ENCODE results near the gene ITGA7.

ITGA7 gene

GRCh38 chr12:55698965-55699364 is 8.7 kb downstream of the ITGA7 start:
- no peak for DNase-seq

- DNase-seq = no peak
Observed at GRCh38 chr12:55698241-55698955, 9.3 kb downstream of the ITGA7 start.

- DNase-seq = no peak
Observed at GRCh38 chr12:55697686-55698085, 10.0 kb downstream of the ITGA7 start.

DNA sequence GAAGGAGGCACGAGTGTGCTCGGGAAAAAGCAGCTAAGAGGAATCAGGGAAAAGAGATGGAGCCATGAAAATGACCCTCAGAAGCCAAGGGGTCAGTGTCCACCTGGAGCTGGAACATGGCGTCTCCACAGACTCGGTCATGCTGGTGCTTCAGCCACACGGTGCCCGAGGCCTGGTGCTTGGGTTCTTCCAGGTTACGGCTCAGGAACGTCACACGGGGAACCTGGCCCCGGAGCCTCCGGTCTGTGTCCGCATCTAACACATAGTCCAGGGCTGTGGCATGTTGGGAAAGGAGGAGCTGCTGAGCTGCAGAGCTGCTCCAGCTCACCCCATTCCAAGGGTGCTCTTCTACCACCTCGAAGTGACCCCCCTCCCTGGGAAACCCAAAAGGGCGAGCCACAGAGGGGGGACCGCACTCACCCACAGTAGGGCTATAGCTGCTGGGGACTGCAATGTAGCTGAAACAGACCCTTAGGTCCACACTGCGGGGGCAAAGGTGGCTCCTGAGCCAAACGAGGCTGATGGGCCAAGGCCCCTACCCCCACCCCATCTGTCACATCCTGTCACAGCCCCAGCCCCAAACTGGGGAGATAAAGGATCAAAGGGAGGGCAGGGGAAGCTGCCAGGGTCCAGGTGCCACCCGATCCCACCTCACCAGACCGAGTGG is 10.8 kb downstream of the ITGA7 start:
- no peak for DNase-seq

- DNase-seq = no peak
Observed at GRCh38 chr12:55696141-55696540, 11.6 kb downstream of the ITGA7 start.

GRCh38 chr12:55695349-55695748 is 12.4 kb downstream of the ITGA7 start:
- no peak for DNase-seq

DNA sequence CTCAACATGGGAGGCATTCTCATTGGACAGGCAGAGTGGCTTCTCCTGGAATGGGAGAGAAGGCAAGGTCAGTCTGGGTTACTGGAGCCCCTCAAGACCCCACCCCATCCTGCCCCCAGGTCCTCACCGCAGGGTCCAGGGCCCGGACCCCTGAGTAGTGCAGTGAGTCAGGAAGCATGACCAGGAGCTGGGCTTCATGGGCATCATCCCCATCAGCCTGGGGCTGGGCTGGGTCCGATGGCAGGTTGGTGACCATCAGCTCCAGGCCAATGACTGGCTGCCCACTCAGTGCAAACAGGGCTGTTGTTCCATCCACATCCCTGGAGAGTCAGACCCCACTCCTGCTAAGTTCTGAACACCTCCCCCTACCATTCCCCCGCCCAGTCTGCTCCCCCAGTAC is 13.1 kb downstream of the ITGA7 start:
- no peak for DNase-seq

DNA sequence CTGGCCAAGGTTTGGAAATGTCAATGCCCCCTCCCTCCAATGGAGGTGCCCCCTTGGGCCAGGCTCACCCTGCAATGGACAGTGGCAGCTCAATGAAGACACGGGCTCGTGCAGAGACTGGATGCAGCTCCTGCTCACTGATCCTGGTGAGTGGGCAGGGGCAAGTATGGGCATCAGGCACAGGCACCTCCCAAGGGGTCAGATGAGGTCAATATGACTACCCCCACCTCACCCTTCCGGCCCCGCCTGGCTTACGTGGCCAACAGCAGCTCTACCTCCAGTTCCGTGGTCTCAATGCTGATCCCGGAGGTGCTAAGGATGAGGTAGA is 13.6 kb downstream of the ITGA7 start:
- no peak for DNase-seq

- no peak for DNase-seq
Observed at GRCh38 chr12:55693323-55694187, 14.1 kb downstream of the ITGA7 start.

GRCh38 chr12:55692631-55693322 is 14.9 kb downstream of the ITGA7 start:
- DNase-seq = no peak

- no peak for DNase-seq
Observed at GRCh38 chr12:55688716-55689655, 18.7 kb downstream of the ITGA7 start.

- peak; percentile 34 to 45 for DNase-seq
Observed at GRCh38 chr12:55687746-55688145, 20.0 kb downstream of the ITGA7 start.

GRCh38 chr12:55686366-55687010 is 21.2 kb downstream of the ITGA7 start:
- no peak for DNase-seq

DNA sequence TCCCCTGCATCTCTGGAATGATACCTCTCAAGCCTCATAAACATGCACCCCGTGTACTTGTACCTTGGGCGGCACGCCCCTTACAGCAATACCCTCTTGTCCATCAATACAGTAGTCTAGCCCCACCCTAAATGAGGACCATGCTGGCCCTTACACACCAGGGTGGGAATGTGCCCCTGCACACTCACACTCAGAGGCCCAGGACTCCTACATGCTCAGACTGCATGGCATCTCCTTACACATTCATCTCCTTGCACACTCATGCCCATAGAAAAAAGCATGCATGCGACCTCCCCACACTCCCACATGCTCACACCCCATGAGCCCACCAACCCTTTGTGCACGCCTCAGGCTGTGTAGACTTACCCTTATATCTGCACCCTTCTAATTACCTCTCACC is 22.0 kb downstream of the ITGA7 start:
- DNase-seq = no peak

DNA sequence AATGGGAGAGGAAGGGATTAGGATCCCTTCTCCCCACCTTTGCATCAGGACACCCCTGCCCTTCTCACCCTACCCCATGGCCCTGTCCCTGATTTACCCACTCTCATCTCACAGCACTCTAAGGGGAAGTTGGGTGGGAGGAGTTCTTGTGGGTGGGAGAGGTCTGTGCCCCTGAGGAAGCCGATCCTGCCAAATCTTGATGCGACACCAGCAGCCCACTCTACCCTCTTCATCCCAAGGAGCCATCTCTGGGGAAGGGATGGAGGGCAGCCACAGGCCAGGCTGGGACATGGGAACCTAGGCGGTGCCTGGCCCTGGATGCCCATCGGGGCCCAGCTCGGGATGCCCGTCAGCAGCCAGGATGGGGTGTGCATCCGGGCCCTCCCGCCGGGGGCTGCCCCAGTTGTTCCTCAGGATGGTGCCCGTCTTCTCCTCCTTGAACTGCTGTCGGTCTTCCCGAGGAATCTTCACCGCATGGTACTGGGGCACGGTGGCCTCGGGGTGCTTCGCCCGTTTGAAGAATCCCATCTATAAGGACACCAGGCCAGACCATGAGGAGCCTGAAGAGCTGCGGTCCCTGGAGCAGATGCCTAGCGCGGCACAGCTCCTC is 22.8 kb downstream of the ITGA7 start:
- DNase-seq = no peak

DNA sequence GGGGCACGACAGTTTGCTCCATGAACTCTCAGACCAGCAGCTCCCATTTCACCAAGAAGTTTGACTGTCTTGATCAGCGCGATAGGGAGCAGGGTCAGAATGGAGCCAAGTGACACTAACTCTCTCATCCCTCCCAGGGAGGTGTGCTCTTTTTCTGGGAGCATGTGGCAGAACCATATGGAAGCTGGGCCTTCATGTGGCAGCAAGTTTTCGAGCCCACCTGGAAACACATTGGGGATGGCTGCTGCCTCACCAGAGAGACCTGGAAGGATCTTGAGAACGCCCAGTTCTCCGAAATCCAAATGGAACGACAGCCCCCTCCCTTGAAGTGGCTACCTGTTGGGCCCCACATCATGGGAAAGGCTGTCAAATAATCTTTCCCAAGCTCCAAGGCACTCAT is 24.0 kb downstream of the ITGA7 start:
- DNase-seq = no peak

DNA sequence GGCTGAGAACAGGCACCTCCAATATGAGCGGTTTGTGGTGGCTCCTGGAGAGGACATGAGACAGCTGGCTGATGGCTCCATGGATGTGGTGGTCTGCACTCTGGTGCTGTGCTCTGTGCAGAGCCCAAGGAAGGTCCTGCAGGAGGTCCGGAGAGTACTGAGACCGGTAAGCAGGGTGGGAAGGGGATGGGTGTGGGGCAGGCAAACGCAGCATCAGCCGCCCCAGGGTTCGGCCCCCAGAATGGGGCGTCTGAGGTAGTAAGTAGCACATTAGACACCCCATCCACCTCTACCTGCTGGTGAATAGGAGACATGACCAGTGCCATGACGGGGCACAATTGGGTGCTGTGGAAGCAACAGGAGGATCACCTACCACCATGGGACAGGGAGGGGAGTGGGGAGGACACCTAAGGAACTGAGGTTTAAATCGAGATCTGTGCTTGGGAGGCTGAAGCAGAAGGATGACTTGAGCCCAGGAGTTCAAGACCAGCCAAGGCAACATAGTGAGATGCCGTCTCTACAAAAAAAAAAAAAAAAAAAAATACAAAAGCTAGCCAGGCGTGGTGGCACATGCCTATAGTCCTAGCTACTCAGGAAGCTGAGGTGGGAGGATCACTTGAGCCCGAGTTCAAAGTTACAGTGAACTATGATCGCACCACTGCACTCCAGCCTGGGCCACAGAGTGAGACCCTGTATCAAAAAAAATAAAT is 25.5 kb downstream of the ITGA7 start:
- no peak for DNase-seq

GRCh38 chr12:55681142-55682077 is 26.3 kb downstream of the ITGA7 start:
- peak in 1 of 2 experiments; percentile 7 for DNase-seq

DNA sequence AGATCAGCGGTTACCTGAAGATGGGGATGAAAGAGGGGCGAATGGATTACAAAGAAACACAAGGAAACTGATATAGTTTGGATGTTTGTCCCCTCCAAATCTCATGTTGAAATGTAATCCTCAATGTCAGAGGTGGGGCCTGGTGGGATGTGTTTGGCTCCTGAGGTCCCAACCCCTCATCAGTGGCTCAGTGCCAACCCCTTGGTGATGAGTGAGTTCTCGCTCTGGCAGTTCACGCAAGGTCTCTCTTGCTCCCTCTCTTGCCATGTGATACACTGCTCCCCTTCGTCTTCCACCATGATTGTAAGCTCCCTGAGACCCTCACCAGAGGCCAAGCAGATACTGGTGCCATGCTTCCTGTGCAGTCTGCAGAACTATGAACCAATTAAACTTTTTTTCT is 28.0 kb downstream of the ITGA7 start:
- DNase-seq = no peak
